ENCODE results near the gene RIC8A.

GRCh38 chr11:241634-242033, 34.1 kb downstream of the RIC8A start:
- TF ChIP-seq EP300 (IDR thresholded peaks at IDR 0.05) = no peak
- no peak for TF ChIP-seq CTCF (IDR thresholded peaks at IDR 0.05)
- no peak for TF ChIP-seq POLR2A (IDR thresholded peaks at IDR 0.05)

Measured in ovary (tissue), 3 donors.